Endothelial cell of umbilical vein (primary cell): ENCODE measurements around the gene UNC93B1. TPM values are rescaled to one million over a fixed set of nuclear protein-coding genes. Genes with fewer than 3 reads are reported as not detected.
A peak's percentile ranks its signal among the peaks of the same experiment; 100 is the strongest.

ENCODE experiments used
- BruUV-seq: library from RNA; stranded (reverse); fragments of 400-500 nt; replicated peaks from 2 replicates; lab custom pipeline; 2021; lab: Mats Ljungman, UMichigan
- CTCF ChIA-PET: fragments of 300-600, 350-600 bp; sonication (Branson Sonifier 250); formaldehyde crosslinking; loops from one replicate; lab custom pipeline; 2021; ENCODE audit warnings: antibody characterized with exemption, inconsistent platforms; lab: Charles Lee
- POLR2A ChIA-PET: fragments of 300-600, 350-600 bp; sonication (Branson Sonifier 250); formaldehyde crosslinking; loops from one replicate; lab custom pipeline; 2021; ENCODE audit warnings: antibody characterized with exemption, inconsistent platforms; lab: Charles Lee
- DNase-seq: peaks from one replicate; pipeline ENCODE4 v3.0.0-alpha.2; 2011; ENCODE audit warnings: low read depth, low spot score
- FAIRE-seq: peaks from 2 replicates; lab custom pipeline; 2011; peaks lifted over from hg19 to GRCh38; lab: Jason Lieb, UNC
- H2AFZ ChIP-seq: 2 replicates; pipeline ENCODE4 v1.6.0; 2012; ENCODE audit warnings: low read depth, low read length, control low read depth, inconsistent platforms
- H3K27ac ChIP-seq: 2 replicates; pipeline ENCODE4 v1.5.1; 2011; ENCODE audit warnings: low read depth, mild to moderate bottlenecking, control low read depth, low read length, moderate library complexity; ENCODE audit not compliant: insufficient read depth
- H3K27me3 ChIP-seq, 2 experiments: 2 replicates each; pipeline versions ENCODE4 v1.6.0 to v1.6.1; 2011; ENCODE audit warnings: low read length in 2 of 2, mixed read lengths in 1 of 2; ENCODE audit not compliant: control insufficient read depth in 2 of 2, insufficient read depth in 2 of 2
- H3K36me3 ChIP-seq, 2 experiments: 2 replicates in 1 of 2; 3 replicates in 1 of 2; pipeline ENCODE4 v1.5.1; 2011; ENCODE audit warnings: low read length in 2 of 2, mild to moderate bottlenecking in 1 of 2, moderate library complexity in 1 of 2; ENCODE audit not compliant: control insufficient read depth in 2 of 2, insufficient read depth in 2 of 2; ENCODE audit errors: extremely low read depth in 1 of 2
- H3K4me1 ChIP-seq: 3 replicates; pipeline ENCODE4 v1.5.1; 2011; ENCODE audit warnings: mild to moderate bottlenecking, low read length; ENCODE audit not compliant: control insufficient read depth, insufficient read depth; ENCODE audit errors: extremely low read depth
- H3K4me2 ChIP-seq: 2 replicates; pipeline ENCODE4 v1.6.1; 2011; ENCODE audit warnings: low read length, control low read depth, mixed read lengths; ENCODE audit not compliant: insufficient read depth
- H3K4me3 ChIP-seq, 3 experiments: fragments of 200-600 bp in 1 of 3; sonication (generic), shearing (Covaris generic) in 1 of 3; replicated peaks in 1 of 3; 2 replicates each; pipeline ENCODE4 v1.5.1; 2011 to 2016; ENCODE audit warnings: control low read depth in 3 of 3, low read length in 3 of 3, mild to moderate bottlenecking in 2 of 3, inconsistent platforms in 1 of 3, low read depth in 1 of 3, moderate library complexity in 1 of 3; ENCODE audit not compliant: insufficient read depth in 1 of 3
- H3K79me2 ChIP-seq: 2 replicates; pipeline ENCODE4 v1.6.0; 2012; ENCODE audit warnings: low read length, inconsistent platforms; ENCODE audit not compliant: control insufficient read depth, insufficient read depth
- H3K9ac ChIP-seq: replicated peaks from 2 replicates; pipeline ENCODE3; 2011; ENCODE audit warnings: low read length, control low read depth; ENCODE audit not compliant: insufficient read depth; ENCODE audit errors: extremely low read depth
- H3K9me1 ChIP-seq: replicated peaks from 3 replicates; pipeline ENCODE4 v1.6.0; 2011; ENCODE audit warnings: mild to moderate bottlenecking, low read length; ENCODE audit not compliant: control insufficient read depth, insufficient read depth; ENCODE audit errors: extremely low read depth
- H3K9me3 ChIP-seq: replicated peaks from 2 replicates; pipeline ENCODE4 v1.5.1; 2012; ENCODE audit warnings: low read length, inconsistent platforms; ENCODE audit not compliant: control insufficient read depth, insufficient read depth
- H4K20me1 ChIP-seq: replicated peaks from 2 replicates; pipeline ENCODE3; 2011; ENCODE audit warnings: mild to moderate bottlenecking, low read length; ENCODE audit not compliant: control insufficient read depth, insufficient read depth; ENCODE audit errors: extremely low read depth
- EZH2 ChIP-seq: IDR thresholded peaks from 2 replicates; pipeline ENCODE4 v1.6.1; 2012; ENCODE audit warnings: borderline replicate concordance, low read depth, mild to moderate bottlenecking, moderate library complexity, low read length, inconsistent platforms; ENCODE audit not compliant: severe bottlenecking
- FOS ChIP-seq: IDR thresholded peaks from 2 replicates; pipeline ENCODE4 v1.6.1; 2011; ENCODE audit warnings: mild to moderate bottlenecking, low read length, moderate library complexity, borderline replicate concordance; ENCODE audit not compliant: insufficient read depth
- JUN ChIP-seq: IDR thresholded peaks from 2 replicates; pipeline ENCODE4 v1.6.1; 2011; ENCODE audit warnings: borderline replicate concordance, low read depth; ENCODE audit not compliant: insufficient read length, insufficient read depth
- POLR2A ChIP-seq: IDR thresholded peaks from 2 replicates; pipeline ENCODE4 v1.6.1; 2012; ENCODE audit warnings: low read depth, mild to moderate bottlenecking, control low read depth, low read length
- POLR2AphosphoS5 ChIP-seq: IDR thresholded peaks from 2 replicates; pipeline ENCODE4 v1.6.1; 2012; ENCODE audit warnings: low read depth, mild to moderate bottlenecking, control low read depth, low read length, moderate library complexity; ENCODE audit not compliant: insufficient read depth
- dilution Hi-C: fragments of 300-500 bp; cut with MboI; formaldehyde crosslinking; loops from one replicate; pipeline ENCODE4 v1.15.0; 2019; ENCODE audit warnings: low sequenced_read_pairs; ENCODE audit not compliant: extremely low pct_ligation_motif_present
- intact Hi-C: fragments of 100-400 bp; cut with micrococcal nuclease; formaldehyde crosslinking; loops from one replicate; pipeline ENCODE4 v1.10.0; 2022
- polyA plus RNA-seq, 4 experiments: library from polyadenylated mRNA; depleted of rRNA in 3 of 4; stranded (reverse) in 3 of 4; unstranded in 1 of 4; fragments of >200 nt; gene quantifications; 2 replicates each; pipeline versions ENCODE4 v1.2.1 to v1.2.3, GENCODE V29; 2011 to 2012; ENCODE audit warnings: missing spikeins in 1 of 4
- total RNA-seq: library from RNA; stranded (reverse); gene quantifications from 2 replicates; pipeline ENCODE4 v1.2.3, GENCODE V29; 2021

The UNC93B1 gene
- total and polyA plus RNA-seq, 2 donors (not counting 3 experiments of a cell fraction or from before 2014, with no cell fraction given), result 10.6 to 18.9 TPM

DNA sequence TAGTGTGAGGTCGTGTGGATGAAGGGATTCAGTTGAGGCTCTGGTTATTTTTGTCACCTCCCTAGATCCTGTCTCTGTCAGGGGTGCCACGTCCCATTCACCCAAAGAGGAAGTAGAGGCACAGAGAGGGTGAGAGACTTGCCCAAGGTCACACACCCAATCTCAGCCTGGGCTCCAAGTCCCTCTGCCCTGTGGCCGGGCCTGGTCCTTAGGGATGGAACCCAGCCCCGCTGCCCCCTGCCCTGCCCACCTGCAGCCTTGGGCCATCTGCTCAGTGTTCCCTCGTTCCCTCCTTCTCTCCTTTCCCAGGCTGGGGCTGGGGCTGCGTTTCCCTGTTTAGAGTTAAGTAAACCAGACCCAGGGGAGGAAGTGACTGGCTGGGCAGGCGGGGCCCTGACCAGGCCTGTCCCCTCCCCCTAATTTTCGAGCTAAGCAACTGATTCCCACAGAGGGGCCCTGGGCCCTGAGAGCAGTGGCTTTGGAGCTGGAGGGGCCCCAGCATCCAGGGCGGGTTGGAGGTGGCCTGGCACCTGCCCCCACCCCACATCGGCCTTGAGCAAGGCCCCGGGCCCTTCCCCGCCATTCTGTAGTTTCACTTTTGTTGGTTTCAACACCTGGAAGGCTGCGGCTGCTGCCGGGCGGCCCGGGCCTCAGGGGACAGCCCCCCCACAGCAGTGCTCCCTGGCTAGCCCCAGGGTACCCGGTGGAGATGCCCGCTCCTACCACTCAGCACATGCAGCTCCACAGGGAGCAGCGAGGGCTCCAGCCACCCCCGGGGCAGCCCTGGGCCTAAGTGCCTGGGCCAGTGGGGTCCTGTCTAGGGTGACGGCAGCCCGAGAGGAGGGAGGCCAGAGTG lies 36.4 kb upstream of the UNC93B1 start:
- ChIA-PET POLR2A (interaction anchor here (1.2 kb wide), 1 partner anchor 124 kb away, joined by 7 read pairs; no protein-coding TSS in a partner anchor), CTCF (interaction anchor here (0.6 to 1.8 kb wide), 3 partner anchors 11 to 168 kb away, joined by 3 to 4 read pairs (median 3); no protein-coding TSS in a partner anchor)
- peak overlapping the region; percentile 73 for H3K9ac ChIP-seq
- H4K20me1 ChIP-seq, result no peaks in the 10 kb centered on the region
- no peaks in the 10 kb centered on the region for H3K27me3 ChIP-seq
- TF ChIP-seq JUN (no peak), POLR2A (peak; percentile 76), FOS (no peak), POLR2AphosphoS5 (peak; percentile 64), EZH2 (no peak)
- dilution Hi-C loops (no loop called here), intact Hi-C loops (loop anchor here (1.0 kb wide), 1 partner anchor 81 kb away; the partner anchor contains the start of gene CHKA)
- H3K9me3 ChIP-seq, result no peaks in the 10 kb centered on the region
- H3K9me1 ChIP-seq, result no peaks in the 10 kb centered on the region
- H3K36me3 ChIP-seq, result peaks cover 0 to 29% of the 10 kb centered on the region in 2 experiments
- H3K4me1 ChIP-seq, result peaks cover 20% of the 10 kb centered on the region
- peak overlapping the region; percentile 84 for H3K4me2 ChIP-seq
- H3K27ac ChIP-seq, result peak overlapping the region; percentile 30
- peak overlapping the region; percentile 24 to 58 (median 36) for H3K4me3 ChIP-seq
- peak; percentile 86 for DNase-seq
- peak; percentile 83 for FAIRE-seq
- peak overlapping the region; percentile 37 for H2AFZ ChIP-seq
- TSS peak; percentile 51 for BruUV-seq
- H3K79me2 ChIP-seq, result peaks cover 24% of the 10 kb centered on the region
